MM.1S (cell line): ENCODE measurements around the gene TECPR2.

Experiments used
- CTCF ChIP-seq: fragments of 300-600 bp; sonication (generic); IDR thresholded peaks from 2 replicates; pipeline ENCODE4 v1.5.1; 2016; ENCODE audit warnings: antibody characterized with exemption, low read length, mixed read lengths
- EZH2phosphoT487 ChIP-seq: fragments of 300-600 bp; sonication (generic); IDR thresholded peaks from 2 replicates; pipeline ENCODE4 v1.6.1; 2018; ENCODE audit warnings: antibody characterized with exemption, low read length

GRCh38 chr14:102407258-102407657, 44.5 kb downstream of the TECPR2 start:
- no peak for TF ChIP-seq CTCF
- TF ChIP-seq EZH2phosphoT487: no peak
